Hepatocyte (in vitro differentiated cells): ENCODE measurements around the gene DHX15. TPM values are rescaled to one million over a fixed set of nuclear protein-coding genes. Genes with fewer than 3 reads are reported as not detected.

Experiments
- DNase-seq: peaks from one replicate; pipeline ENCODE4 v3.0.0-alpha.2; 2016; ENCODE audit warnings: low spot score
- H2AFZ ChIP-seq: fragments of 200-600 bp; sonication (generic); 2 replicates; pipeline ENCODE4 v1.6.0; 2016; ENCODE audit warnings: antibody characterized with exemption, mild to moderate bottlenecking
- H3K27ac ChIP-seq: fragments of 200-600 bp; sonication (generic); 2 replicates; pipeline ENCODE4 v1.5.1; 2016; ENCODE audit warnings: mild to moderate bottlenecking
- H3K27me3 ChIP-seq: fragments of 200-600 bp; sonication (generic); 2 replicates; pipeline ENCODE4 v1.6.1; 2016
- H3K36me3 ChIP-seq: fragments of 200-600 bp; sonication (generic); replicated peaks from 2 replicates; pipeline ENCODE4 v1.5.1; 2016; ENCODE audit warnings: low read depth; ENCODE audit not compliant: insufficient read depth
- H3K4me1 ChIP-seq: fragments of 200-600 bp; sonication (generic); 2 replicates; pipeline ENCODE4 v1.5.1; 2016; ENCODE audit warnings: mild to moderate bottlenecking, moderate library complexity; ENCODE audit not compliant: insufficient read depth
- H3K4me2 ChIP-seq: fragments of 200-600 bp; sonication (generic); 2 replicates; pipeline ENCODE4 v1.6.0; 2016
- H3K4me3 ChIP-seq: fragments of 200-600 bp; sonication (generic); 2 replicates; pipeline ENCODE4 v1.5.1; 2016; ENCODE audit warnings: mild to moderate bottlenecking
- H3K79me2 ChIP-seq: fragments of 200-600 bp; sonication (generic); 2 replicates; pipeline ENCODE4 v1.6.0; 2017; ENCODE audit warnings: mild to moderate bottlenecking
- H3K9me2 ChIP-seq: fragments of 200-600 bp; sonication (generic); replicated peaks from 2 replicates; pipeline ENCODE4 v1.6.0; 2017; ENCODE audit warnings: mild to moderate bottlenecking; ENCODE audit not compliant: insufficient read depth
- H3K9me3 ChIP-seq: fragments of 200-600 bp; sonication (generic); 2 replicates; pipeline ENCODE4 v1.5.1; 2016; ENCODE audit warnings: low read depth, mild to moderate bottlenecking
- H4K20me1 ChIP-seq: fragments of 200-600 bp; sonication (generic); 2 replicates; pipeline ENCODE4 v1.6.0; 2016; ENCODE audit warnings: mild to moderate bottlenecking; ENCODE audit not compliant: insufficient read depth, poor library complexity, severe bottlenecking
- EZH2 ChIP-seq: fragments of 200-600 bp; sonication (generic); IDR thresholded peaks from 2 replicates; pipeline ENCODE4 v1.6.1; 2016; ENCODE audit warnings: antibody characterized with exemption, mild to moderate bottlenecking, borderline replicate concordance
- EZH2phosphoT487 ChIP-seq: fragments of 200-600 bp; sonication (generic); IDR thresholded peaks from one replicate; pipeline ENCODE4 v1.6.1; 2018; ENCODE audit warnings: antibody characterized with exemption, mild to moderate bottlenecking, low read depth, moderate library complexity; ENCODE audit not compliant: unreplicated experiment, severe bottlenecking
- WGBS: methylation state at CpG from one replicate; pipeline ENCODE4 v1.1.6; 2016; ENCODE audit warnings: low lambda C conversion rate; ENCODE audit errors: missing lambda C conversion rate; 5-methylcytosine and 5-hydroxymethylcytosine counted together
- polyA plus RNA-seq: library from polyadenylated mRNA; unstranded; fragments of >200 nt; fragmentation: Nextera tagmentation; extraction: Ambion mirVana; gene quantifications from 2 replicates; pipeline ENCODE4 v1.2.1, GENCODE V29; 2016
- total RNA-seq: library from RNA; depleted of rRNA; stranded (reverse); fragments of >200 nt; gene quantifications from 2 replicates; pipeline ENCODE4 v1.2.3, GENCODE V29; 2014
- TF ChIP-seq, protein P1 (sequence below): fragments of 200-600 bp; sonication (generic); IDR thresholded peaks from 2 replicates; pipeline ENCODE4 v1.5.1; 2016; ENCODE audit warnings: antibody characterized with exemption, mild to moderate bottlenecking; ENCODE audit not compliant: poor library complexity

DHX15 gene
- total and polyA plus RNA-seq, 2 experiments from 2014 or later: 88.4 to 188 TPM

DNA sequence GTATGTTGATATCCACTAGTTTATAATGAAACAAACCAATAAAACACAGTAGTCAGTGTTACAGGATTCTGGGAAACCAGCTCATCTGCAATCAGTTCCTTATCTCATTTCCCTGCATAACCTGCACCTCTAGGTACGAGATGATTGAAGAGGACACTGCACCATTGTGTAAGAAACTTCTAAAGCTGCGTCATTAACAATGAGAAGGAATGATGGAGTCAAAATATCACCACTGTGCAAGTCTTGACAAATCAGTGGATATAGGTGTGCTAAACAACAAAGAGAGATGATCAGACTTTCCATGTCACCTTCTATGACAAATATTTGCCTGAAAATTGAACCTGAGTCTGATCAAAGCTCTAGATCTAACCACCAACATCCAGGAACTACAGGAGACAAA lies 40.7 kb upstream of the DHX15 start:
- Histone ChIP-seq H3K79me2 (no peaks in the 10 kb centered on the region), H2AFZ (no peak overlapping the region), H3K4me1 (no peaks in the 10 kb centered on the region), H3K9me3 (peaks cover 6% of the 10 kb centered on the region), H4K20me1 (no peaks in the 10 kb centered on the region), H3K27me3 (no peaks in the 10 kb centered on the region), H3K9me2 (no peaks in the 10 kb centered on the region), H3K4me2 (no peak overlapping the region), H3K27ac (no peak overlapping the region), H3K4me3 (no peak overlapping the region), H3K36me3 (no peaks in the 10 kb centered on the region)
- 59% methylated on average over 2 of the region's 2 CpGs for WGBS
- no peak for DNase-seq
- TF ChIP-seq, protein P1, sequence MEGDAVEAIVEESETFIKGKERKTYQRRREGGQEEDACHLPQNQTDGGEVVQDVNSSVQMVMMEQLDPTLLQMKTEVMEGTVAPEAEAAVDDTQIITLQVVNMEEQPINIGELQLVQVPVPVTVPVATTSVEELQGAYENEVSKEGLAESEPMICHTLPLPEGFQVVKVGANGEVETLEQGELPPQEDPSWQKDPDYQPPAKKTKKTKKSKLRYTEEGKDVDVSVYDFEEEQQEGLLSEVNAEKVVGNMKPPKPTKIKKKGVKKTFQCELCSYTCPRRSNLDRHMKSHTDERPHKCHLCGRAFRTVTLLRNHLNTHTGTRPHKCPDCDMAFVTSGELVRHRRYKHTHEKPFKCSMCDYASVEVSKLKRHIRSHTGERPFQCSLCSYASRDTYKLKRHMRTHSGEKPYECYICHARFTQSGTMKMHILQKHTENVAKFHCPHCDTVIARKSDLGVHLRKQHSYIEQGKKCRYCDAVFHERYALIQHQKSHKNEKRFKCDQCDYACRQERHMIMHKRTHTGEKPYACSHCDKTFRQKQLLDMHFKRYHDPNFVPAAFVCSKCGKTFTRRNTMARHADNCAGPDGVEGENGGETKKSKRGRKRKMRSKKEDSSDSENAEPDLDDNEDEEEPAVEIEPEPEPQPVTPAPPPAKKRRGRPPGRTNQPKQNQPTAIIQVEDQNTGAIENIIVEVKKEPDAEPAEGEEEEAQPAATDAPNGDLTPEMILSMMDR: no peak
- TF ChIP-seq EZH2phosphoT487 (no peak), EZH2 (no peak)

DNA sequence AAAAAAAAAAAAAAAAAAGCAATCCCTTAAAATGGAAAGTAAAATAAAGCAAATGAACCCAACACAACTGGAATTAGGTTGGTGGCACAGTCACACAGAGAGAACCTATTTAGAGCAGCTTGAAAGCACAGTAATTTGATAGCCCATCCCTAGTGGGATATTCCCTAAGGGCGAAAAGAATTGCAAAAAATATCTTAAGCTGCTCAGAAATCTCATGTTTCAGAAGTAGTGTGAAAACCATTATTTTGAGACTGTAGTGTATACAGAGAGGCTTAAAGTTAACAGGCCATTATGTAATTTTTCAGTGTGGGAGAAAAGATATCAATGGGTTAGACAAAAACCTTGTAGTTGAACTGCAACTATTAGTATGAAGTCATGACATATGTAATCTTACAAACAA lies 40.0 kb upstream of the DHX15 start:
- Histone ChIP-seq H4K20me1 (no peaks in the 10 kb centered on the region), H3K9me2 (no peaks in the 10 kb centered on the region), H3K27me3 (no peaks in the 10 kb centered on the region), H3K79me2 (no peaks in the 10 kb centered on the region), H3K4me1 (no peaks in the 10 kb centered on the region), H3K9me3 (peaks cover 6% of the 10 kb centered on the region), H3K36me3 (no peaks in the 10 kb centered on the region), H3K27ac (no peak overlapping the region), H2AFZ (no peak overlapping the region), H3K4me2 (no peak overlapping the region), H3K4me3 (no peak overlapping the region)
- WGBS: 80% methylated on average over 1 of the region's 1 CpG
- TF ChIP-seq, protein P1: no peak
- no peak for TF ChIP-seq EZH2phosphoT487
- TF ChIP-seq EZH2: no peak
- DNase-seq: no peak

GRCh38 chr4:24622146-24622834 lies 37.9 kb upstream of the DHX15 start:
- peaks cover 6% of the 10 kb centered on the region for H3K9me3 ChIP-seq
- no peak overlapping the region for H3K4me2 ChIP-seq
- H4K20me1 ChIP-seq: no peaks in the 10 kb centered on the region
- no peaks in the 10 kb centered on the region for H3K36me3 ChIP-seq
- H3K79me2 ChIP-seq: no peaks in the 10 kb centered on the region
- no peak overlapping the region for H3K27ac ChIP-seq
- H3K4me1 ChIP-seq: no peaks in the 10 kb centered on the region
- 83% methylated on average over 3 of the region's 3 CpGs for WGBS
- TF ChIP-seq, protein P1: no peak
- TF ChIP-seq EZH2 (no peak), EZH2phosphoT487 (no peak)
- no peak for DNase-seq
- H3K27me3 ChIP-seq: no peaks in the 10 kb centered on the region
- H2AFZ ChIP-seq: no peak overlapping the region
- no peak overlapping the region for H3K4me3 ChIP-seq
- no peaks in the 10 kb centered on the region for H3K9me2 ChIP-seq

DNA sequence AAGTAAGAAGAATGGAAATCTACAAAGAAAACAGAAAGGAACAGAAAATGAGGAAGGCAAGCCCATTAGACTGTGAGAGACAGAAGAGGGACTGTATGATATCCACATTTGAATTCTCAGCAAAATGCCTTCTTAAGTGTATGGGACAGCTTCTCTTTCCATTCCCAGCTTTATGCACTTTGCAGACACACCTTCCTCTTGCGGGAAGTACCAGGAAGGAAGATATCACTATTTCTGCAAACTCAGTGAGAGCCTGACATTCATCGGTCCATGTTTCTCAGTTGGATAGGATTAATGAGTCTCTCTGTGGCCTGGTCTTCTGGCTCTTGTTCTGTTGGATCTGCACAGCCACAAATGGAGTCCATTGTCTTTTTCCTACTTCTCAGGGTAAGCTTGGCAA lies 31.6 kb upstream of the DHX15 start:
- no peak for TF ChIP-seq EZH2phosphoT487
- Histone ChIP-seq H4K20me1 (no peaks in the 10 kb centered on the region), H3K36me3 (no peaks in the 10 kb centered on the region), H3K4me2 (no peak overlapping the region), H3K9me3 (peaks cover 3% of the 10 kb centered on the region), H3K4me3 (no peak overlapping the region), H3K27me3 (no peaks in the 10 kb centered on the region), H3K9me2 (no peaks in the 10 kb centered on the region), H2AFZ (no peak overlapping the region), H3K27ac (no peak overlapping the region), H3K4me1 (no peaks in the 10 kb centered on the region), H3K79me2 (no peaks in the 10 kb centered on the region)
- 90% methylated on average over 2 of the region's 2 CpGs for WGBS
- no peak for DNase-seq
